H1 (cell line): ENCODE data around the gene SFMBT2. TPM values are rescaled to one million over a fixed set of nuclear protein-coding genes. Genes with fewer than 3 reads are reported as not detected.

Source experiments
- E2F6 ChIP-seq: IDR thresholded peaks from 2 replicates; pipeline ENCODE4 v1.6.1; 2012; ENCODE audit warnings: inconsistent platforms
- JUND ChIP-seq: IDR thresholded peaks from 2 replicates; pipeline ENCODE4 v1.6.1; 2011; ENCODE audit warnings: mild to moderate bottlenecking, improper control_type of control experiment, low read length
- SP1 ChIP-seq: IDR thresholded peaks from 2 replicates; pipeline ENCODE4 v1.6.1; 2011; ENCODE audit warnings: low read depth, low read length
- TBP ChIP-seq: IDR thresholded peaks from 2 replicates; pipeline ENCODE4 v1.6.1; 2011; ENCODE audit warnings: low read depth, low read length, improper control_type of control experiment
- polyA plus RNA-seq, 7 experiments: library from polyadenylated mRNA; depleted of rRNA in 3 of 7; stranded (reverse) in 5 of 7; unstranded in 2 of 7; fragments of >200 nt in 5 of 7; fragments of 200-250 nt in 2 of 7; gene quantifications; 1 replicate in 5 of 7; 2 replicates in 1 of 7; 4 replicates in 1 of 7; pipeline versions ENCODE4 v1.2.1 to v1.2.3, GENCODE V29; 2011 to 2013; ENCODE audit warnings: missing spikeins in 2 of 7, mixed read lengths in 2 of 7
- total RNA-seq: library from RNA; stranded (reverse); fragmentation: NEBNext Ultra II Directional; extraction: Animal tissue kit (Norgen Biotek cat#: 25700); gene quantifications from 2 replicates; pipeline ENCODE4 v1.2.1, GENCODE V29; 2021

SFMBT2 gene
- total and polyA plus RNA-seq, 2 of the 8 experiments (the other 6 are each of a cell fraction or from before 2014, with no cell fraction given): 2.9 to 11.0 TPM

- TF ChIP-seq JUND (no peak), TBP (no peak), SP1 (no peak), E2F6 (no peak)
These were observed 28.9 kb upstream of the SFMBT2 start (continued) for GRCh38 chr10:7439696-7440095.
